ENCODE measurements around the gene MDP1. TPM values are rescaled to one million over a fixed set of nuclear protein-coding genes. Genes with fewer than 3 reads are reported as not detected.
A peak's percentile ranks its signal among the peaks of the same experiment; 100 is the strongest.

The MDP1 gene
- total RNA-seq, 1 experiment from 2014 or later, result 18.8 TPM

DNA sequence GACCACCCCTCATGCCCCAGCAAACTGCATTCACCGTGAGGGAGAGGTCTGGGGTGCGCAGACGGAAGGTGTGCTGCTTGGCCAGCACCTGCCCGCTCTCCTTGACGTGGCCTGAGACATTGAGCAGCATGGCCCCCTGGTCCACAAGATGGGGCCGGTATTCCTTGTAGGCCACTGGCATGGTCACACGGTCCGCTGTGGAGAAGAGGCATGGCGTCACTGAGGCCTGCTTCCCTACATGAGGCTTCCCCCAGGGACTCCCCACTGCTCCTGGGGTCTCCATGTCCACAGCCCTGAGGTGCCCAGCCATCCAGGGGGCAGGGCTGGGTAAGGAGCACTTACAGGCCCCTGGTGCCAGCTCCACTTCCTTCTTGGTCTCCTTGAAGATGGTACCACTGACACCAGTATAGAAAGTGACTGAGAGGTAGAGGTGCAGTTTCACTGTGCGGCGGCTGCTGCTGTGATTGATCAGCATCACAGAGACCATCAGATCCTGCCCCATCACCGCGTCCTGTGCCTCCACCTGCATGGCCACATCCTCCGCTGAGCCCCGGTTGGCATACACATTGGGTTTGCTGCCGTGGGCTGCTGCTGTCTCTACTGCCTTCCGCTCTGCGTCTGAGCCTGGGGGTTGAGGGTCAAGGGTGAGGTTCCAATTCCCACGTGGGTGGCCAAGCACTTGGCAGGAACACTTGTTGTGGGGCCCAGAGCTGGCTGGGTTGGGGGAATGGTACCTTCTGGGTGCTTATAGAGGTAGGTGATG is 38.9 kb upstream of the MDP1 start:
- H3K27me3 ChIP-seq (ENCODE audit: insufficient read depth, low read length), result no peaks in the 10 kb centered on the region
- H3K14ac ChIP-seq (ENCODE audit: insufficient read depth, low read length), result no peak overlapping the region; the same call in 1 of the 2 replicates
- no CpG with 5 or more reads among the region's 19 CpGs for WGBS (ENCODE audit: extremely low coverage, insufficient read length, low lambda C conversion rate)
- H3K4me1 ChIP-seq (ENCODE audit: insufficient read depth, low read length), result no peaks in the 10 kb centered on the region
- H2AFZ ChIP-seq (ENCODE audit: low read length), result no peak overlapping the region
- no peak overlapping the region for H4K8ac ChIP-seq (replicated peaks; ENCODE audit: insufficient read length, low read depth, low read length)
- no peak overlapping the region for H3K56ac ChIP-seq (ENCODE audit: insufficient read length, low read depth, low read length)
- no peak overlapping the region for H2BK15ac ChIP-seq (ENCODE audit: low read depth, low read length)
- H2BK120ac ChIP-seq (ENCODE audit: low read depth, low read length, poor library complexity, severe bottlenecking), result no peak overlapping the region
- TF ChIP-seq, protein P1, sequence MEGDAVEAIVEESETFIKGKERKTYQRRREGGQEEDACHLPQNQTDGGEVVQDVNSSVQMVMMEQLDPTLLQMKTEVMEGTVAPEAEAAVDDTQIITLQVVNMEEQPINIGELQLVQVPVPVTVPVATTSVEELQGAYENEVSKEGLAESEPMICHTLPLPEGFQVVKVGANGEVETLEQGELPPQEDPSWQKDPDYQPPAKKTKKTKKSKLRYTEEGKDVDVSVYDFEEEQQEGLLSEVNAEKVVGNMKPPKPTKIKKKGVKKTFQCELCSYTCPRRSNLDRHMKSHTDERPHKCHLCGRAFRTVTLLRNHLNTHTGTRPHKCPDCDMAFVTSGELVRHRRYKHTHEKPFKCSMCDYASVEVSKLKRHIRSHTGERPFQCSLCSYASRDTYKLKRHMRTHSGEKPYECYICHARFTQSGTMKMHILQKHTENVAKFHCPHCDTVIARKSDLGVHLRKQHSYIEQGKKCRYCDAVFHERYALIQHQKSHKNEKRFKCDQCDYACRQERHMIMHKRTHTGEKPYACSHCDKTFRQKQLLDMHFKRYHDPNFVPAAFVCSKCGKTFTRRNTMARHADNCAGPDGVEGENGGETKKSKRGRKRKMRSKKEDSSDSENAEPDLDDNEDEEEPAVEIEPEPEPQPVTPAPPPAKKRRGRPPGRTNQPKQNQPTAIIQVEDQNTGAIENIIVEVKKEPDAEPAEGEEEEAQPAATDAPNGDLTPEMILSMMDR (conservative IDR thresholded peaks at IDR 0.05), result no peak
- no peaks in the 10 kb centered on the region for H3K79me2 ChIP-seq (ENCODE audit: insufficient read depth, low read length)
- no peaks in the 10 kb centered on the region for H3K9me3 Mint-ChIP-seq
- H2BK5ac ChIP-seq (ENCODE audit: insufficient read length, low read length), result no peak overlapping the region
- no peaks in the 10 kb centered on the region for H3K79me1 ChIP-seq (ENCODE audit: insufficient read depth, low read depth, low read length, poor library complexity, severe bottlenecking)
- H3K27ac ChIP-seq (ENCODE audit: insufficient read length, low read depth, low read length), result no peak overlapping the region
- H3K4me3 Mint-ChIP-seq, result no peak overlapping the region
- no peaks in the 10 kb centered on the region; a peak in 1 of 4 replicates for H3K4me1 Mint-ChIP-seq
- H4K20me1 ChIP-seq (ENCODE audit: control insufficient read depth, insufficient read depth, insufficient read length), result no peaks in the 10 kb centered on the region
- no peak overlapping the region for H3K4me2 ChIP-seq (ENCODE audit: insufficient read depth, insufficient read length, low read length)
- peak; percentile 20 for DNase-seq
- H3K18ac ChIP-seq (ENCODE audit: insufficient read length, low read depth, low read length), result no peak overlapping the region
- peak overlapping the region in 2 of 3 experiments; percentile 44 to 65; a peak in 2 of 7 replicates for H3K27ac Mint-ChIP-seq
- H2BK20ac ChIP-seq (ENCODE audit: low read depth, low read length, poor library complexity, severe bottlenecking), result no peak overlapping the region
- no peak overlapping the region for H4K5ac ChIP-seq (ENCODE audit: insufficient read length, low read depth, low read length)
- no peaks in the 10 kb centered on the region for H3K36me3 Mint-ChIP-seq (ENCODE audit: insufficient read depth in 1 of 3, low read depth in 3 of 3)
- no peak overlapping the region for H4K91ac ChIP-seq (ENCODE audit: insufficient read length, low read depth, low read length)
- no peaks in the 10 kb centered on the region for H3K23me2 ChIP-seq (ENCODE audit: insufficient read length, low read depth, low read length, poor library complexity, severe bottlenecking)
- H3K23ac ChIP-seq (ENCODE audit: insufficient read length, low read depth, low read length), result no peak overlapping the region
- H3K9ac ChIP-seq (ENCODE audit: extremely low read depth, insufficient read length, low read length), result no peak overlapping the region
- H3T11ph ChIP-seq (ENCODE audit: low read length), result no peak overlapping the region
- no peak overlapping the region for H2AK5ac ChIP-seq (ENCODE audit: insufficient read length, low read length)
- no peaks in the 10 kb centered on the region for H3K9me3 ChIP-seq (ENCODE audit: control insufficient read depth, low read depth, low read length)
- H3K27me3 Mint-ChIP-seq (ENCODE audit: low read depth), result no peaks in the 10 kb centered on the region; the same call in 1 of the 2 replicates
- no peak overlapping the region for H3K4ac ChIP-seq (ENCODE audit: low read depth, low read length)
- H2BK12ac ChIP-seq (ENCODE audit: insufficient read length, low read depth, low read length), result no peak overlapping the region
